HG02885 (cell line): ENCODE results near the gene VSIR.
A peak's percentile ranks its signal among the peaks of the same experiment; 100 is the strongest.

Experiments used
- ATAC-seq: cut with Tn5 transposase; IDR thresholded peaks from one replicate; pipeline ENCODE4 v1.9.1; 2021; ENCODE audit warnings: mild to moderate bottlenecking; ENCODE audit not compliant: unreplicated experiment, poor library complexity

Gene VSIR

GRCh38 chr10:71773221-71773971 is at the start of gene VSIR:
VSIR (minus strand) TSS chr10:71773520; CDS start chr10:71773439, 81 bp downstream.
- peak; percentile 65 for ATAC-seq

DNA sequence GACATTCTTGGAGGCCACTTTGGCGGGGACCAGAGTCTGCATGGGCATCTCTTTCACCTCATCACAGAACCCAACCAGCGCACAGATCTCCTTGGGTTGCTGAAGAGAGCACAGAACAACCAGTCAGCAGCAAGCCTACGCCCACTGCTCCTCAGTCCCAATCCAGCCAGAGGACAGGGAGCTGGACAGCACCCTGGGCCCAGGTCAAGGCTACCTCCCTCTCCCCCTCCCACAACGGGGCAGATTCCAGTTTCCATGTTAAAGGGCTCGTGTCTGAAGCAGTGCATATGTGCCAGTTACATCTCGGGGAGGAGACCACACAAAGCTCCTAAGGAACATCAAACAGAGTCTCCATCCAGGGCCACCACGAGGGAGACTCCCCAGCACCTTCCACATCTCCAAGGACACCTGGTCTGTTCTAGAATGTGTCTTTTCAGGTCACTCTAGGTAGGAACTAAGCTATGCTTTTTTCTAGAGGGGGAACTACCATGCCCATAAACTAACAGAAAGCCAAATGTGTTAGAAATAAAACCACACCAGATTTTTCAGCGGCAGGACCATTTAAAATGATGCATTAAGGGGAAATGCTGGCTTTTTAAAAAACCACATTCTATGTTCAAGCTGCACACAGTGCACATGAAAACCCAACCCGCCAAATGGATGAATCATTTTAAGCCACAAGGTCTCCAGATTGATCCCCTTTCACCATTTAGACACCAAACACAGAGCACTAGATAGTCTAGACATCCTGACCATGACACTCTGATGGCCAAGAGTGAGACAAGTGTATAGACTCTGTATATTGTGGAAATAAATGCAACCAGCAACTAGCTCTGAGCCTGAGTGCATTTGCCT is 48.8 kb upstream of the VSIR start:
- ATAC-seq = no peak

GRCh38 chr10:71820966-71821365 is 47.6 kb upstream of the VSIR start:
- no peak for ATAC-seq

GRCh38 chr10:71819985-71820384 is 46.7 kb upstream of the VSIR start:
- no peak for ATAC-seq

DNA sequence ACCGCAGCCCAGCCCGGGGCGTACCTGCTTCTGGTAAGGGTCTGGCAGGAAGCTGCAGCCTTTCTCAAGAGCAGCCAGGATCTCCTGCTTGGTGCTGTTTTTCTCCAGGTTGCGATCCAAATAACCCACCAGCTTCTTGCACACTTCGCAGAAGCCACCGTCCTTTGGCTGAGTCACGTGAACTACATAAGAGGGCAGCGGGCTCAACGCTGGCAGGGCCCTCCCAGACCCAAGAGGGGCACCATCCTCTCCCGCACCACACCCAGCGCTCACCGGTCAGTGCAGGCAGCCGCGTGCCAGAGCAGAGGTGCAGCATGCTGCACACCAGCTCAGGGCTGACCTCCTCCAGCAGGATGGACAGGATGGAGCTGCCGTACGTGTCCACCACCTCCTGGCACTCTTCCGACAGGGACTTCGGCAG is 46.1 kb upstream of the VSIR start:
- no peak for ATAC-seq

GRCh38 chr10:71818674-71819260 is 45.4 kb upstream of the VSIR start:
- ATAC-seq = no peak

DNA sequence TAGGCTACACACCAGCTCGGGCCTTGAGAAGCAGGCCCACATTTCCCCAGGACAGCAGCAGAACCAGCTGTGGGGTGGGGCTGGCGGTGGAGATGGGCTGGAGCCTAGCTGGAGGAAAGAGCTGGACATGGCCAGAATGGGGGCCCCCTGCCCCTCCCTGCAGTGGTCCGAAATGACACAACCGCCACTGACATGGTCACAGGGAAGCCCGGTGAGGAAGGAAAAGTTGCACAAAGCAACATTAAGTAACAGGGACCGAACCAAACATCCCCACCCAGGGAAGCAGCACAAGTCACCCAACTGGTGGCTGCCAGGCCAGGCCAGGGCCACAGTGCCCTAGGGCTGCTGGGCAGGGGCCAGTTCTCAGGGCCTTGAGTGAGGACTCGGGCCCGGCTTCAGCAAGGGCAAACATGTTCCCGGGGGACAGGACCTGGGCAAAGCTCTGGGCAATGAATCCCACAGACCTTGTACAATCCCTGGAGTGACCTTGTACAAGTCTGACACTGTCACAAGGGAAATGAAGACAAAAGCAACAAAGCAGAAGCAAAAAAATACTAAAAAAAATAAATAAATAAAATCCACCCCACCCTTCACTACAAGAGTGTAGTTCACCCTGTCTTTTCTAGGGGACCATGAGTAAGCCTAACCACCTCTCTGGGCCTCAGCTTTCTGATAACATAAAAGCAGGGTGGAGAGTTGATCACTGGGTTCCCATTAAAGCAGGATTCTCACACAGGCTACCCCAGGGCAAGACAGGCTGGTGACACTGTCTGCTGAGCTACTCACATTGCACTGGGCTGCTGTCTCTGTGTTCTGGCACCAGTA is 44.7 kb upstream of the VSIR start:
- no peak for ATAC-seq

GRCh38 chr10:71816936-71817618 is 43.8 kb upstream of the VSIR start:
- ATAC-seq = no peak

GRCh38 chr10:71816421-71816851 is 43.1 kb upstream of the VSIR start:
- no peak for ATAC-seq

DNA sequence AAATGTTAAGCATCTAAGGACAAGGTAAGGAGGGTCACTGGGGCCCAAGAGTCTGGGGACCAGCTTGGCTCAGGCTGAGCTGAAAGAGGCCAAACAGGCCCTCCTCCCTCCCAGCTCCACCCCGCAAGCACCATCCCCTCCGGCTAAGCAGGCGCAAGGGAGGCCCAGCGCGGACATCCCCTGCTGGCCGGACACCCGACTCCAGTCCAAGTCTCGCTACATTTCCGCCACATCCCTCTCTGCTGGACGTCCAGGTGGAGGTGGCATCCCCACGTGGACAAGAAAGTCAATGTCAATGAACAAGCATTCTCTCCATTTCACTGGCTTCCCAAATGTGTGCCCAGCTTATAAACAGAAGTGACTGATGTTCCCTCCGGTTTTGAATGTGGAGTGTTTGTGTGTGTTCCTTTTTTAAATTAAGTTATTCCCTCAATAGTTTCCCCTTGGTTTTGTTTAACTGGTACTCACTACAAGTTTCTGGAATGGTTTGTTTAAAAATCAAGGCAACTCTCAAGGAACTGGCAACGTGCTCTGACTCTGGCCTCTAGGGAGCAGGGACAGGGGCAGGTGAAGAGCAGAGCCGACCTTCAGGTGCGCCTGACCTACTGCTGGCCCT is 42.3 kb upstream of the VSIR start:
- no peak for ATAC-seq

- no peak for ATAC-seq
Observed at GRCh38 chr10:71814922-71815411, 41.6 kb upstream of the VSIR start.

DNA sequence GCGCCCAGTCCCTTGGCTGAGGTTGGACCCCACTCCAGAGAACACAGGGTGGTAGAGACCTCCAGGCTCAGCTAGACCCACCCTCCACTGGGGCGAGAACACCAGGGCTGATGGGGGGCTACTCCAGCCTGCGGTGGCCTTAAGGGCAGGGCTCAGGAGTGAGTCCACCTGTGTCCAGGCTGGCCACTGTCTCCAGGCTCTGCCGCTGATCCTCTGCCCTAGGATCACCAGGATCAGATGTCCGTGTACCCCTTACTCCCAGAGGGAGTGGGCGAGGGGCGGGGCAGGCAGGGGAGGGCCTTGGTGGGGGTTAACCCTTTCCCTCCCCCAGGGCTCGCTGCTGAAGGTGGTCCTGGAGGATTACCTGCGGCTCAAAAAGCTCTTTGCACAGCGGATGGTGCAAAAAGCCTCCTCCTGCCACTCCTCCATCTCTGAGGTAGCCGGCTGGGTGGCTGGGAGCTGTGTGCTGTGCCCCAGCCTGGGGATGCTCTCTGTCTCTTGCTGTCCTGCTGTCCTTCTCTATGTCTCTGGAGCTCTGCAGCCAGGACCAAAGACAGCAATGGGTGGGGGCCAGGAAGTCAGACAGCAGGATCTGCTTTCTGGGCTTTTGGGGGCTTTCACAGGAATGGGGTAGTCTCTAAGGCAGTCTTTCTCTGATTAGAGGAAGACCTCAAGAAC is 39.7 kb upstream of the VSIR start:
- ATAC-seq = no peak

- ATAC-seq = no peak
Observed at GRCh38 chr10:71812016-71812912, 38.9 kb upstream of the VSIR start.

DNA sequence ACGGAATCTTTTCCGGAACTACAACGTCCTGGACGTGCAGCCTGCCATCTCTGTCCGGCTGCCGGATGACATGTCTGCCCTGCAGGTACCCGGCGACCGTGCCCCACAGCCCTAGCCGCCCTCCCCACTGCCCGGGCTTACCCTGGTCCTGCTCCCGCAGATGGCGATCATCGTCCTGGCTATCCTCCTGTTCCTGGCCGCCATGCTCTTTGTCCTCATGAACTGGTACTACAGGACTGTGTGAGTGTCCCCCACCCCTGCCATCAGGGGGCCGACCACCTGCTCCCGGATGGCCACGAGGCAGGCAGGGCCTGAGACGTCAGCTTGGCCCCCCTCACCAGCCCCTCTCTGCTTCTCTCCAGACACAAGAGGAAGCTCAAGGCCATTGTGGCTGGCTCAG is 38.0 kb upstream of the VSIR start:
- no peak for ATAC-seq

DNA sequence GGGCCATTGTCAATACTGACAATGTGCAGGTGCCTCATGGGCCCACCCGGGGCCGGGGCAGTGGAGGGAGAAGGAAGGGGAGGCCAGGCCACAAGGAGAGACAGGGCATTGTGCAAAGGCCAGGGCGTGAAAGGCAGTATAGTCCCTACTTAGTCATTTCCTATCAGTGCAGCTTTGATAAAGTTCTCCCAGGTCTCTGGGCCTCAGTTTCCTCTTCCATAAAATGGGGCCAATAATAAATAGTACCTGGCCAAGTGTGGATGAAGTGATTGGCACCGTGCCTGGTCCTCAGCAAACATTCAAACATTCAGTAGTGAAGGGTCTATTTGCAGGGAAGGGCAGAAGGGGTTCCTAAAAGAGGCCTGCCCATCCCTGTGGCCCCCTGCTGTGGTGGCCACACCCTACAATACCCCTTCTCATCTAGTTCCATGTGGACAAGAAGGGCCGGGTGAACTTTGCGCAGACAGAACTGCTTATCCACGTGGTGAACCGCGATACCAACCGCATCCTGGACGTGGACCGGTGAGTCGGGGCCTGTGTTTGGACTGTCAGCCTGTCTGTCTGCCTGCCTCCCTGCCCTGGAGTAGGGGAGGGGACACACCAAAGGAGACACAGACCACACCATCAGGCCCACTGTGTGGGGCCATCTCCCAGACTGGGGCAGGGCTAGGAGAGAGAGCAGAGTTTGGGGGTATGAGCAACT is 36.9 kb upstream of the VSIR start:
- ATAC-seq = no peak

GRCh38 chr10:71809628-71810027 is 36.3 kb upstream of the VSIR start:
- ATAC-seq = no peak
